ENCODE results near the gene NEK5.

GRCh38 chr13:51997186-51997585 is 131.7 kb downstream of the NEK5 start:
- TF ChIP-seq CTCF (IDR thresholded peaks at IDR 0.05) (no peak), POLR2A (IDR thresholded peaks at IDR 0.05) (no peak)
